Activated CD8-positive, alpha-beta T cell treated with anti-CD3 and anti-CD28 coated beads, Interleukin-2, amount 10 ng/mL, durations not matched to agents 7 days and 5 days (primary cell): ENCODE results near the gene KIAA1191. TPM values are rescaled to one million over a fixed set of nuclear protein-coding genes. Genes with fewer than 3 reads are reported as not detected.

Source experiments
- ATAC-seq: fragments of 150-1000 bp; cut with Tn5 transposase; one replicate; pipeline ENCODE4 v1.10.0; 2021; ENCODE audit warnings: moderate library complexity
- CTCF ChIA-PET: fragments of 350-600 bp; sonication (Branson Sonifier 250); formaldehyde crosslinking; loops from one replicate; lab custom pipeline; 2021; ENCODE audit warnings: antibody characterized with exemption; lab: Charles Lee
- POLR2A ChIA-PET: fragments of 350-600 bp; sonication (Branson Sonifier 250); formaldehyde crosslinking; loops from one replicate; lab custom pipeline; 2021; ENCODE audit warnings: antibody characterized with exemption; lab: Charles Lee
- DNase-seq: peaks from one replicate; pipeline ENCODE4 v3.0.0-alpha.2; 2020
- H3K27ac Mint-ChIP-seq: one replicate; pipeline ENCODE4 v1.8.0; 2021; ENCODE audit warnings: mild to moderate bottlenecking, mixed read lengths
- H3K27me3 Mint-ChIP-seq: one replicate; pipeline ENCODE4 v1.8.0; 2021; ENCODE audit warnings: low read depth, mixed read lengths
- H3K36me3 Mint-ChIP-seq: one replicate; pipeline ENCODE4 v1.8.0; 2021; ENCODE audit warnings: low read depth, mixed read lengths
- H3K4me1 Mint-ChIP-seq: one replicate; pipeline ENCODE4 v1.8.0; 2021; ENCODE audit warnings: low read depth, mixed read lengths
- H3K4me3 Mint-ChIP-seq: one replicate; pipeline ENCODE4 v1.8.0; 2021; ENCODE audit warnings: mild to moderate bottlenecking, mixed read lengths
- H3K9me3 Mint-ChIP-seq: one replicate; pipeline ENCODE4 v1.8.0; 2022; ENCODE audit warnings: mixed read lengths; ENCODE audit not compliant: insufficient read depth
- total RNA-seq, 2 experiments: library from RNA; stranded (reverse); gene quantifications; one replicate each; pipeline ENCODE4 v1.2.3, GENCODE V29; 2021

The KIAA1191 gene
- total RNA-seq, 2 experiments from 2014 or later: 51.0 to 55.7 TPM

- no peak for ATAC-seq
- ChIA-PET POLR2A (no interaction called here), CTCF (no interaction called here)
- Mint-ChIP-seq H3K27ac (no peak overlapping the region), H3K4me3 (no peak overlapping the region), H3K9me3 (no peaks in the 10 kb centered on the region), H3K36me3 (no peaks in the 10 kb centered on the region), H3K4me1 (no peaks in the 10 kb centered on the region), H3K27me3 (no peaks in the 10 kb centered on the region)
- no peak for DNase-seq
These were observed 11.7 kb upstream of the KIAA1191 start for GRCh38 chr5:176373100-176373818.

DNA sequence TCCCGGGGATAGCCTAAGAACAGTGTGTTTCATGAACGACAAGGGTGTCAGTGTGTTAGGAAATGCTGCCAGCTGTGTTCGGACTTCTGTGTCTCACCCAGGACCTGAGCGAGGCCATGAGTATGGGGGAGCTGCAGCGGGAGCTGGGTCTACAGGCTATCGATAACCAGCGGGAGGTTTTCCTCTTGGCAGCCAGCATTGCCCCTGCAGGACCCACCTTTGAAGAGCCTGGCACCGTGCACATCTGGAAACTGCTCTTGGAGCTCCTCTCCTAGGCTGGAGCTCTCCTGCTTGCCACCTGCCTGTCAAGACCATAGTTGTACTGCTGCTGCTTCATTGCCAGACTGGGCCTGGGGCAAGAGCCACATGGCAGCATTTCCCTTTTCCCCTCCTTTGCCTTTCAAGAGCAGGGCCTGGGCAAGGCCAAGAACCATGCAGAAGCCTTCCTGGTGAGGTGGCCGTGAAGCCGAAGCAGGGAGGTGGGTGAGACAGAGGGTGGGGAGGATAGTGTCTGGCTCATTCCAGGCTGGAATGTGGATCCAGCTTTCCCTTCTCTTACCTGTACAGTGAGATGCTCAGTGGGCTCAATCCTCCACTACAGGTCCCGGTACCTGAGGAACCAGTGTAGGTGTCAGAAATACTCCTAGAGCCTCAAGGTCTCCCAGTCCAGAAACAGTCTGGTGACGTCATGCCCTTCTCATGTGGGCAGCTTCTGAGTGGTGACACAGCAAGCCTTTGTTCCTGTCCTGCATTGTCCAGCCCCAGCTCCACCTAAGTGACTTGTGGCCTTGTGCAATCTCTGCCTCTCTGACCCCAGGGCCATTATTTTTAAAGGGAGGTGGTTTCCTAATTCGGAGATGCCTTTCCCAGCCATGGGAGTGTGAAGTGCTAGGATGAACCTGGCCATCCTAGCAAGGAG lies 10.3 kb upstream of the KIAA1191 start:
- H3K27me3 Mint-ChIP-seq: no peaks in the 10 kb centered on the region
- H3K27ac Mint-ChIP-seq: no peak overlapping the region
- POLR2A ChIA-PET: interaction anchor here (2.0 kb wide), 1 partner anchor 11 kb away, joined by 6 read pairs; no protein-coding TSS in a partner anchor
- H3K4me3 Mint-ChIP-seq: no peak overlapping the region
- DNase-seq: no peak
- peaks cover 5% of the 10 kb centered on the region for H3K36me3 Mint-ChIP-seq
- no peak for ATAC-seq
- no peaks in the 10 kb centered on the region for H3K9me3 Mint-ChIP-seq
- peaks cover 8% of the 10 kb centered on the region for H3K4me1 Mint-ChIP-seq
- CTCF ChIA-PET: interaction anchor here (1.3 kb wide), 1 partner anchor 10 kb away, joined by 4 read pairs; the partner anchor contains the start of gene KIAA1191

DNA sequence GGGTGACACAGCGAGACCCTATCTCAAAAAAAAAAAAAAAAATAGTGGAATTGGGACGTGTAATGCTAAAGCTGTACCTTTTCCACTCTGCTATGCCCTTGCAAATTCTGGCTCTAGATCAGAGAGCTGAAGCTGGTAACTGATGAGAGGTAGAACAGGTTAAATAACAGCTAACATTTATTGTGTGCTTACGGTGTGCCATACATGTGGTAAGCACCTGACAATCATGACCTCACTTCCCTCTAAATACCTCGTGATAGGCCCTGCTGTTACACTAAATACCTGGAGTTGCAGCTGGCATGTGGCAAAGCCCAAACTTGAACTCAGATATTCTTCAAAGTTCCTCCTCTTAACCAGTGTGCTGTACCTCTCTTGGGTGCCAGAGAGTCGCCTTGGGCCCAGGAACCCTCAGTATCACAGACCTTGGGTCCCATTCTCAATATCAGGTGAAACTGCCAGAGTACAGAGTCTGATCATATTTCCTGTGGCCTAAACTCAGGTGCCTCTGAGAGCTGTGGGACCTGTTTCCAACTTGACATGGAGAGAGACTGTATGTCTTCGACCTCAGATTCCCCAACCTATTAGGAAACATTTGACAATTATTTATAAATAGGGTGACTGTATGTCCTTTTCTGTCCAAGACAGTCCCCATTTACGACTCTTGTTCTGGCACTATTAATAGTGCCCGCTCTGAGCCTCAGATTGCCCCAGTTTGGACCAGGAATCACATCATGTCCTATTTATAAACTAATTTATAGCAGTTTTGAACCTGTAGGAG lies 8.6 kb upstream of the KIAA1191 start:
- DNase-seq: no peak
- CTCF ChIA-PET: interaction anchor here (0.6 kb wide), 1 partner anchor 10 kb away, joined by 3 read pairs; no protein-coding TSS in a partner anchor
- POLR2A ChIA-PET: interaction anchor here (2.0 kb wide), 1 partner anchor 9 kb away, joined by 6 read pairs; no protein-coding TSS in a partner anchor
- ATAC-seq: no peak
- no peak overlapping the region for H3K4me3 Mint-ChIP-seq
- peak overlapping the region; percentile 6 for H3K27ac Mint-ChIP-seq
- H3K9me3 Mint-ChIP-seq: no peaks in the 10 kb centered on the region
- H3K4me1 Mint-ChIP-seq: peaks cover 13% of the 10 kb centered on the region
- H3K27me3 Mint-ChIP-seq: no peaks in the 10 kb centered on the region
- H3K36me3 Mint-ChIP-seq: peaks cover 9% of the 10 kb centered on the region

- H3K36me3 Mint-ChIP-seq: peaks cover 9% of the 10 kb centered on the region
- DNase-seq (no peak), ATAC-seq (no peak)
- H3K4me1 Mint-ChIP-seq: peaks cover 22% of the 10 kb centered on the region
- ChIA-PET POLR2A (no interaction called here), CTCF (no interaction called here)
- no peaks in the 10 kb centered on the region for H3K27me3 Mint-ChIP-seq
- H3K4me3 Mint-ChIP-seq: no peak overlapping the region
- no peak overlapping the region for H3K27ac Mint-ChIP-seq
- H3K9me3 Mint-ChIP-seq: no peaks in the 10 kb centered on the region
These were observed 7.2 kb upstream of the KIAA1191 start for GRCh38 chr5:176368726-176369125.

- no peak for DNase-seq
- no peaks in the 10 kb centered on the region for H3K27me3 Mint-ChIP-seq
- ChIA-PET CTCF (interaction anchor here (1.1 kb wide), 1 partner anchor 82 kb away, joined by 3 read pairs; the partner anchor contains the start of gene FAF2), POLR2A (no interaction called here)
- H3K36me3 Mint-ChIP-seq: peaks cover 9% of the 10 kb centered on the region
- no peaks in the 10 kb centered on the region for H3K9me3 Mint-ChIP-seq
- peak overlapping the region; percentile 72 for H3K4me3 Mint-ChIP-seq
- H3K4me1 Mint-ChIP-seq: peaks cover 35% of the 10 kb centered on the region
- peak overlapping the region; percentile 32 for H3K27ac Mint-ChIP-seq
- no peak for ATAC-seq
These were observed 4.8 kb upstream of the KIAA1191 start for GRCh38 chr5:176366232-176366894.

DNA sequence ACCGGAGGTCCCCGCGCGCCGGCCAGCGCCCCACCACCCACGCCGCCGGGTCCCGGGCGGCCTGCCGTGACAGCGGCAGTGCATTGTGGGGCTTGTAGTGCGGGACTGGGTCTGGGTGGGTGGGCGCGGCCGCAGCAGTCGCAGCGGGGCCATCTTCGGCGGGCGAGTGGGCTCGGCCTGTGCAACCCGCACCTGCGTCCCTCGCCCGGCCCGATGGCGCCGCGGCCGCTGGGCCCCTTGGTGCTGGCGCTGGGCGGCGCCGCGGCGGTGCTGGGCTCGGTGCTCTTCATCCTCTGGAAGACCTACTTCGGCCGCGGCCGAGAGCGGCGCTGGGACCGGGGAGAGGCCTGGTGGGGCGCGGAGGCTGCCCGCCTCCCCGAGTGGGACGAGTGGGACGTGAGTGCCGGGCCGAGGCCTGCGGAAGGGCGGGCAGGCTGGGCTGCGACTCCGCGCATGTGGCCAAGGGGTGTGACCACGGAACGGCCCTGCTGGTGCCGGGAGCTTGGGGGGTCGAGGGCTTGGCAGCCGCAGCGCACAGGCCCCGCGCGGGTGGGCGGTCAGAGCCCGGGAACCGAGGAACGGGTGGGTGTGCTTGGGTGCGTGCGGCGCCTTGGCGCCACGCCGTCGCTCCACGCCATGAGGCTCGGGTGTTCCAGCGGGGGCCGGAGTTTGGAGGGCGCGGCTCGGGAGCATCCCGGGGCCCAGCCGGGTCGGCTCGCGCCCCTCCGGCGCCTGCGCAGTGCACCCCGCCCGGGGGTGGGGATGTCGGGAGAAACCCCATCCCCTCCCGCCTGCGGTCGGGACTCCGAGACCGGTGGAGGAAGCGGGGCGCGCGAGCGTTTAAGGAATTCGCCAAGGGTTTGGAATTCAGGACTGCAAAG lies 4.0 kb upstream of the KIAA1191 start, which contains the start of gene ARL10:
ARL10 (plus strand) TSS at position 137 of the 881 bp plus-strand sequence; CDS start at position 214, 77 bp downstream.
- no peaks in the 10 kb centered on the region for H3K27me3 Mint-ChIP-seq
- H3K4me1 Mint-ChIP-seq: peaks cover 35% of the 10 kb centered on the region
- H3K9me3 Mint-ChIP-seq: no peaks in the 10 kb centered on the region
- peak within 1 kb of the TSS; percentile 64 for H3K27ac Mint-ChIP-seq
- H3K36me3 Mint-ChIP-seq: peaks cover 9% of the 10 kb centered on the region
- ChIA-PET CTCF (interaction anchor here (1.1 kb wide), 1 partner anchor 82 kb away, joined by 3 read pairs; the partner anchor contains the start of gene FAF2), POLR2A (no interaction called here)
- peak within 1 kb of the TSS; percentile 72 for H3K4me3 Mint-ChIP-seq
- ATAC-seq: peak; percentile 22
- peak; percentile 48 for DNase-seq

GRCh38 chr5:176364765-176365350 lies 3.3 kb upstream of the KIAA1191 start:
- ChIA-PET POLR2A (no interaction called here), CTCF (interaction anchor here (1.1 kb wide), 1 partner anchor 83 kb away, joined by 3 read pairs; the partner anchor contains the start of gene FAF2)
- H3K27me3 Mint-ChIP-seq: no peaks in the 10 kb centered on the region

GRCh38 chr5:176362233-176362490 lies 598 bp upstream of the KIAA1191 start:
- Mint-ChIP-seq H3K36me3 (peaks cover 23% of the 10 kb centered on the region), H3K9me3 (no peaks in the 10 kb centered on the region), H3K4me3 (peak overlapping the region; percentile 99), H3K27ac (peak overlapping the region; percentile 99), H3K4me1 (peaks cover 45% of the 10 kb centered on the region), H3K27me3 (no peaks in the 10 kb centered on the region)
- DNase-seq (no peak), ATAC-seq (no peak)
- ChIA-PET CTCF (interaction anchor here (0.8 to 1.6 kb wide), 6 partner anchors 10 to 285 kb away, joined by 3 to 6 read pairs (median 4); partner anchors contain the start of genes RNF44 and TSPAN17), POLR2A (interaction anchor here (0.6 to 2.5 kb wide), 8 partner anchors 9 to 475 kb away, joined by 3 to 10 read pairs (median 4); no protein-coding TSS in a partner anchor)

More at GRCh38 chr5:176364765-176365350, 3.3 kb upstream of the KIAA1191 start:
- Mint-ChIP-seq H3K9me3 (no peaks in the 10 kb centered on the region), H3K27ac (peak overlapping the region; percentile 64), H3K36me3 (peaks cover 9% of the 10 kb centered on the region), H3K4me1 (peaks cover 36% of the 10 kb centered on the region), H3K4me3 (peak overlapping the region; percentile 72)
- ATAC-seq (no peak), DNase-seq (peak; percentile 49)

DNA sequence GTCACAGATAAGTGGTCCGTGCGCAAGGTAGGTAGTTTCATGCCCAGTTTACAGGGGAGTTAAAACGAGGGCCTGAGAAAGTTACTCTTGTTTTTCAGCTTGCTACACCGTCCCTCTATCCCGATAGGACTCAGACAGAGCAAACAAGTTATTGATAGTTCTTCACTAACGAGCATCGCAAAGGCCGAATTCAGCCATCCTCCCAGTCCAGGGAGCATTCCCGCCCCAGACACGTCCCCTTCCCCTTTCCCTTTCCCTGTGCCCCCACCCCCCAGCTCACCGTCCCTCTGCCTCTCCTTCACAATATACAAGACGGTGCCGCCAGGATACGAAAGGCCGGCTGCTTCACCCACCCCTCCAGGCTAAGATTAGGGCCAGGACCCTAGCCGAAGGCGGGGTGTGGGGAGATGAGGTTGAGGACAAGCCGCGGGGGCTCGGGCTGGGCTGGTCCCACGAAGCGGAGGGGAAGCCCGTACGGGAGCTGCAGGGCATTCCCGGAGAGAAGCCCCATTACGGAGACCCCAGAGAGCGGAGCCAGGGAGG lies 599 bp downstream of the KIAA1191 start:
- H3K4me3 Mint-ChIP-seq: peak overlapping the region; percentile 99
- CTCF ChIA-PET: interaction anchor here (1.0 to 1.6 kb wide), 2 partner anchors 8 to 87 kb away, joined by 3 to 4 read pairs; partner anchors contain the start of gene FAF2
- no peaks in the 10 kb centered on the region for H3K27me3 Mint-ChIP-seq
- POLR2A ChIA-PET: interaction anchor here (1.4 to 2.5 kb wide), 6 partner anchors 8 to 175 kb away, joined by 4 to 10 read pairs (median 6); no protein-coding TSS in a partner anchor
- peak overlapping the region; percentile 99 for H3K27ac Mint-ChIP-seq
- H3K4me1 Mint-ChIP-seq: peaks cover 40% of the 10 kb centered on the region
- DNase-seq: peak; percentile 28
- no peaks in the 10 kb centered on the region for H3K9me3 Mint-ChIP-seq
- H3K36me3 Mint-ChIP-seq: peaks cover 24% of the 10 kb centered on the region
- peak; percentile 4 for ATAC-seq
